ENCODE results near the gene GRID2.

GRID2 gene

DNA sequence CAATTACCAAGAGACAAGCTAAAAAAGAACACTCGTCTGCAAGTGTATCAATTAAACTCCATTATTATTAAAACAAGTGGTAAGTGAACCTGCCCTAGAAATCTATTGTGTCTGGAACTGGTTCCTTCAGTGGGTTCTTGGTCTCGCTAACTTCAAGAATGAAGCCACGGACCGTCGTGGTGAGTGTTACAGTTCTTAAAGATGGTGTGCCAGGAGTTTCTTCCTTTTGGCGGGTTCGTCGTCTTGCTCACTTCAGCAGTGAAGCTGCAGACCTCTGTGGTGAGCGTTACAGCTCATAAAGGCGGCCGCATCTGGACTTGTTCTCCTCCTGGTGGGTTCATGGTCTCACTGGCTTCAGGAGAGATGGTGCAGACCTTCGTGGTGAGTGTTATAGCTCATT is 231.8 kb downstream of the GRID2 start:
- no peak for DNase-seq

- no peak for DNase-seq
Measured at GRCh38 chr4:92551616-92552015, 247.8 kb downstream of the GRID2 start.

- no peak for DNase-seq
Measured at GRCh38 chr4:92566269-92566668, 262.5 kb downstream of the GRID2 start.

DNA sequence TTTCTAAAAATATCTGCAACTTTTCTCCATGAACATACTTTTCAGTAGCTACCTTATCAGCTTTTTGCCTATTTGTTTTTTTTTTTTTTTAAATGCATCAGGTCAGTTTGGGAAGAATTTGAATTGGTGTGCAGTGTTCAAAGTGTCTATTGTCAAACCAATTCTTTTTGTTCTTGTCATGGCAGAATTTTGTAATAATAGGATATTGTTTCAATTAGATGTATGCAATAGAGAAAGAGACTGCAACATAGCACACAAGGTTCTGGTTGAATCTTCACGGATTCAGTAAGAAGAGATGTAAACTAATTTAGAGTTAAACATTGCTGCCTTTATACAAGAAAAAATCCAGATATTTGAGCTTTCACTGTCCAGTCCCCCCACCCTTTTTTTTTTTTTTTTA is 277.1 kb downstream of the GRID2 start:
- DNase-seq: no peak

- DNase-seq: no peak
Measured at GRCh38 chr4:92599044-92599443, 295.3 kb downstream of the GRID2 start.

GRCh38 chr4:92600638-92601037 is 296.9 kb downstream of the GRID2 start:
- no peak for DNase-seq

GRCh38 chr4:92606227-92606626 is 302.5 kb downstream of the GRID2 start:
- no peak for DNase-seq

- DNase-seq: no peak
Measured at GRCh38 chr4:92615049-92615448, 311.3 kb downstream of the GRID2 start.

DNA sequence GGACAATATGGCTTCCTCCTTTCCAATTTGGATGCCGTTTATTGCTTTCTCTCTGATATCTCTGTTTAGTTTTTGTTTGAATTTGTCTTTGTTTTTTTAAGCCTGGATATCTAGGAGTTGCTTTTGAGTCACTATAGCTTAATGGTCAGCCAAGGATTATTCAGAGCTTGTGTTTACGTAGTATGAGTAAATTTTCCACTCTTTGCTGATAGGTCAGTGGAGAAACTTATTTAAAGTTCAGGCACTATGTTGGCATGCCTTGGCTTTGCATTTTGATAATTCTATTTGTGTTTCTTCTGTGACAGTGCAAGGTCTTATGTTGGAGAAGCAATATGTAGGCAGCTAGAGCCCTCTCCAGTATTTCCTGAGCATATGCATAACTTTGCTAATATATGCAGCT is 315.2 kb downstream of the GRID2 start:
- no peak for DNase-seq

DNA sequence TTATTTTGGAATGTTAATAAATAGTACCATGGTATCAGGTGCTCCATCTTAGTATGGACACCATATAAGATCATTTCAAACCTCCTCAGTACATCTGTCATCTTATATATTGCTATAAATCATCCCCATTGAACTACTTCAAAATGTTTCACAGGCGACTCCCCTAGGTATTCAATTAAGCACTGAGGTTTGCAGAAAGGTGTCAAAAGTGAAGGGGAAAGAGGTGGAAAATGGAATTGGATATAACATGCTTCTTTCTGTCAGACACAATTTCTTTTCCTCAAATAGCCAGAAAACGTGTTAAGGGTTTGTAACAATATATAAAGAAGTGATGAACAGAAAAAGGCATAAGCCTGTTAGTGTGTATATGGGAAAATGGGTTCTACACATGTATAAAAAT is 325.5 kb downstream of the GRID2 start:
- DNase-seq: no peak

DNA sequence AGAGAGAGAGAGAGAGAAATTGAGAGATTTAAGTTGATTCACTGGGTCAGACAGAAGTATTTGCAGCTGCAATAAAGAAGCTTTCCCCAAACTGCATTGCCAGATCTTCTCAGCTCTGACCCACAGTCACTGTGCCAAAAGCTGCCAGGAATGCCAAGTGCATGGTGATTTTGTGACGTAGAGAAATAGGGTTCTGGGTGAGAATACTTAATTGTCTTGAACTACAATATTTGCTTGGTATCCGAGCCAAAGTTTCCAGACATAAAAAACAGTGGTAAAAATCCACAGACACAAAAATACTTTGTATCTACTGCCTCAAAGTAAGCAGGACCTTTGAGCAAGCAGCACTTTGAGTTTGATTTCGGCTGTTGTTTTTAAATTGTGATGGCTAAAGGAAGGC is 331.1 kb downstream of the GRID2 start:
- no peak for DNase-seq

DNA sequence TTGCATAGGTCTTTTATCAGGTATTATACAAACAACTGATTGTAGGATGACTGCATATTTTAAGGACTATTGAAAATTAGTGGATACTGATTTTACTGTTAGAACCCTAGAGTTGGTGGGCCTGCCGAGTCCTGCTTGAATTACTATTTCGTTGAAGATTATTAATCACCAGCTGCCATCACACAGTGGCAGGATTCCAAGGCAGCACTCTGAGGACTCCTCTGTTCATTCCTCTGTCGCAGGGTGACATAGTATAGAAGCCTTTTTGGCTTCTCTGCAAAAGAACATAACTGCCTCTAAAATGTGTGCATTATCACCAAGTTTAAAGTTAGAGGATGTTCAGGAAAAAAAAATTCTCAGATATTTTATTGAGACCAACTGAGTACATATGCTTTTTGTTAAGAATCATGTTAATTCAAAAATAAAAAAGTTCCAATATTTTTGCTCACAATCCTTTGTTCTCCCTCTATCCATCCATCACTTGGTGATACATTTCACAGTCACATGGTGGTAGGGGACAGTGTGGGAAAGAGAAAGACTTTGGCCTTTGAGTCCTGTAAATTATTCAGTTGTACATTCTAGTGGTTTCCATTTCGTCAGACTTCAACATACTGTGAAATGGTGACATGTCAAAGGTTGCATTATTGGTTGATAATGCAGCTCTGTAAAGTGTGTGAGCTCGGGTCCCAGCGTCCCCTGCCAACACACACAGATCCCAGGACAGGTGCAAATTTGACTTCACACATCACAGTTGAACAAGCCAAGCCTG is 332.5 kb downstream of the GRID2 start:
- no peak for DNase-seq

DNA sequence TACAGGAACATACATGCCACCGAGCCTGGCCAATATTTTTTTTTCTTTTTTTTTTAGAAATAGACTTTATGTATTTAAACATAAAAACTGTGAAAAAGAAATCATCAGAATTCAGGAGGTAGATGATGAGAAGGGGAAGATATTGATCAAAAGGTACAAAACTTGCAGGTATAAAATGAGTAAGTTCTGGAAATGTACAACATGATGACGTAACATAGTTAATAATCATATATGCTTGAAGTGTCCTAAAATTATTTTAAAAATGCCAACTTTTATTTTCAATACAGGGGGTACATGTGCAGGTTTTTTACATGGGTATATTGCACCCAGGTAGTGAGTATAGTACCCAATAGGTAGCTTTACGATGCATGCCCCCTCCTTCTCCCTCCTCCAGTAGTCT is 337.6 kb downstream of the GRID2 start:
- DNase-seq: no peak

GRCh38 chr4:92646826-92647225 is 343.1 kb downstream of the GRID2 start:
- DNase-seq: no peak

DNA sequence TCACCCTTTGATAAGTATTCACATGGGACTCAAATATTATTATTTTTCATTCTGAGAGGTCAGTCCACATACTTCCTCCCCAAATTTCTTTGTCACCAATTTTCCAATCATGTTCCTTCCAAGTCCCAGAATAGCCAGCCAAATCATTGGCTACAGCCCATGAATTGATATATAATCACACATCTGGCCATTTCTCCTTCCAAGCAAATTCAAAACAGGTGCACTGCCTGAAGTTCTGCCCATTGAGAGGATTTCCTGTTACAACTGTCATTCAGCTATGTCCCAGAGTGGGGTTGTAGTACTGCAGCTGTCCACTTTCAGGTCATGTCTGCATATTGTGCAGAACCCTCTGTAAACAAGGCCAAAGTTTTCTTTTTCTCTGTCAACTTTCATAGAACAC is 347.8 kb downstream of the GRID2 start:
- no peak for DNase-seq

GRCh38 chr4:92654084-92654483 is 350.3 kb downstream of the GRID2 start:
- DNase-seq: no peak

GRCh38 chr4:92657695-92658094 is 353.9 kb downstream of the GRID2 start:
- no peak for DNase-seq

DNA sequence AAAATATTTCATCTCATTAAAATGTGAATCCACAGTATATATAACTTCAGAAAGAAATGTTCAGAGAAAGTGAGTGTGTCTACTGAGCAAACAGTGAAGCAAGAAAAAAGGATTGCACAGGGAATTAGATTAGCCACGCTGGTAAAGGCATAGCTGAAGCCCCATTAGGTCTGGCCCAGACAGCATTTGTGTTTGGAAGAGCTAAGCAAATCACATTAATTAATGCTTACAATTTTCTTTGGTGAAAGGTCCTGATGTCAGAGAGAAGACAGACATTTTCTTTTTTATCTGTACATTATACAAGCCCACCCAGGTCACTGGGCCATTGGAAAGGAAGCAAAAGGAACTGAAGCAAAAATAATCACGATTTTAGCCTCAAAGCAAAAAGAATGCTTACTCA is 354.6 kb downstream of the GRID2 start:
- no peak for DNase-seq

DNA sequence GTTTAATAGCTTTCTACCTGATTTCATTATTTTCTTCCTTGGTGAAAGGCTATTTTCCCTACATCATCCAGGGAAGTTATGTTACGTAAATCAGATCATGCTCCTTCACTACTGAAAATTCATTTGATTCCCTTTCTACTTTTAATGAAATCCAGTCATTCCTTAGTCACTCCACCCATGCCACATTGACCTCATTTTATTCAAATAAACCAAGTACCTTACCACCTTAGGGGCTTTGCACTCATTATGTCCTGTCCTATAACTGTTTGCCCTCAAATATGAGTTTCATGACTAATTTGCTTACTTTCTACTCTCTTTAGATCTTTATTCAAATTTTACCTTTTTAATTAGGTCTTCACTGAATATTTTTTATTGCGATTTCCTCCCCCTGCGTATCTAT is 374.0 kb downstream of the GRID2 start:
- no peak for DNase-seq

GRCh38 chr4:92678292-92678691 is 374.5 kb downstream of the GRID2 start:
- DNase-seq: no peak

- no peak for DNase-seq
Measured at GRCh38 chr4:92679149-92679548, 375.4 kb downstream of the GRID2 start.

GRCh38 chr4:92714640-92715039 is 410.9 kb downstream of the GRID2 start:
- no peak for DNase-seq

- no peak for DNase-seq
Measured at GRCh38 chr4:92733231-92733630, 429.5 kb downstream of the GRID2 start.

- no peak for DNase-seq
Measured at GRCh38 chr4:92735025-92735665, 431.4 kb downstream of the GRID2 start.

DNA sequence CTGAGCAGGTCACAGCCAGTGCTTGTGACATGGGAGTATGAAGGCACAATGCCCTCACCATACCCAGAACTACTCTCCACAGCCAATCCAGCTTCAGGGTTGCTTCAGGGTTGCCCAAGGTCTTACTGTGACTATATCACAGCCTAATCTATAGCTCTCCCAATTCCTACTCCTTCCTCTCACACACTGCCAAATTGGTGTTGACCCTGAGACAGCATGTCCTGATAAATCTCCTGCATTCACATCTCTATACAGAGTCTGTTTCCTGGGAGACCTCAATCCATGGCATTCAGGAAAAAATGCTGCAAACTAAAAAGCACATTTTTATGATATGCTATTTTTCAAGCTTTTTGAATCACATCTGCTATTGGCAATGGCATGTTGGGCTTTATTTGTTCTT is 456.7 kb downstream of the GRID2 start:
- DNase-seq: no peak
